GM19324 (cell line): ENCODE measurements around the gene OGA.

Experiments used
- ATAC-seq: cut with Tn5 transposase; IDR thresholded peaks from one replicate; pipeline ENCODE4 v1.9.1; 2021; ENCODE audit warnings: mild to moderate bottlenecking, moderate library complexity; ENCODE audit not compliant: unreplicated experiment, low FRiP score

Gene OGA

DNA sequence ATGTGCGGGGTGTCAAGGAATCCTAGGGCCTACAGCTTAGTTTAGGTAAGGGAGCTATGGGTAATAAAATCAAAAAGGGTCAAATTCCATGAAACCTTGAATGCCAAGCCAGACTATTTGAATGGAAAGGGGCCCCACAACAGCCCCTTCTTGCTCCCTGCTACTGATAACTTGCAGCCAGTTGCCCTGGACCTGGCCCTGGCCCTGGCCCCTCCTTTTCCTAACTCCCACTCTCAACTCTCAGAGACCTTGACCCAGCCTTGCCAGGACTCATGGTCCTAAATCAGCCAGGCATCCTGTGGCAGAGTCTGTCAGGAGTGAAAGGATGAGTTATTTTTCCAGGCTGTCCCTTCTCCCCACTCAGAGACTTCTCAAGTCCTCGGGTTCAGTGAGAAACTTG, 19.5 kb upstream of the OGA start:
- no peak for ATAC-seq

DNA sequence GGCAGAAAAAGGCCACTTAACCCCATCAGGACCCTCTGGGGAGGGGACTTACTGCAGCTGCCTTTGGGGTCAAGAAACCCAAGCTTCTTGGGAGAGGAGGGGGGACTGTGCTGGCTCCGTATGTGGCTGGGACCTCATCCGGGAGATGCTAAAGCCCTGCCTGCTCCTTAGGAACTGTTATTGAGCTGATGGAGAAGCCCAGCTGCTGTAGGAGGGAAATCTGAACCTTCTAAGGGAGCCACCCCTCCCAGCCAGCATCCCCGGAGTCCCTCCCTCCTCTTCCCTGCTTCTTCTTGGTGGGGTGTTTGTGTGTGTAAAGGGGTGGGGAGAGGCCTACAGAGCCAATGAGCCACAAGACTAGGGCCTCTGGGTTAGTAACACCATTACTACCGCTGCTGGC, 17.1 kb upstream of the OGA start:
- ATAC-seq, result no peak

DNA sequence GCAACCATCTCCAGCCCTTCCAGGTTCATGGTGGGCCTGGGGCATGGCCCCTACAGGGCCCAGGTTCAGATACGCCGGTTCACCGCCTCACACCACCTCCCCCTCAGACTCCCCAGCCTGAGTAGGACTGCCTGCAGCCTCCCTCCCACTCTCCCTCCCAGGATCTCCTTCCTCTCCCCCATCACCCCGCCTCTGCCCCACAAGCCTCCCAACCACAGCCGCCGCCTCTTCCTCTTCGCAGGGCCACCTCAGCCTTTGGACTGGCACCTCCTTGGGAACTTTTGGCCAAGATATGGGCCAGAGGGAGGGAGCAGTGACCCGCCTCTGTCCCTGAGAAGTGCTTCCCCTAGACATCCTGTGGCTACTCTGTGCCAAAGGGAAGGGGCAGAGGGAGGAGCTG, 16.1 kb upstream of the OGA start:
- no peak for ATAC-seq

DNA sequence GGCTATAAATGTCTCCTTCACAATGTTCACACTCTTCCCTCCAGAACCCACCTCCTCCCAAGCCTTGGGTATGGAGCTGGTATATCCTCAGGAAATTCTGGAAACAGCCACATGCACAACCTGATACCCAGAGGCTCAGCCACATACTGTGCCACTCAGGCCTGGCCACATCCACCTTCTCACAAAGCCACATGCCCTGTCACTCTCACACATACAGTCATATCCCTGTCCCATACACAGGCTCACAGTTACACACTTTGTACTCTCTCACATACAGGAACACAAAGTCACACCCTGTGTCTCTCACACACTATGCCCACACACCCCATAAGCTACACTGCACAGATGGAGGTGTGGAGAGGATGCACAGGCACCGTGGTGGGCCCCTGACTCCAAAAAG, 15.2 kb upstream of the OGA start:
- no peak for ATAC-seq

DNA sequence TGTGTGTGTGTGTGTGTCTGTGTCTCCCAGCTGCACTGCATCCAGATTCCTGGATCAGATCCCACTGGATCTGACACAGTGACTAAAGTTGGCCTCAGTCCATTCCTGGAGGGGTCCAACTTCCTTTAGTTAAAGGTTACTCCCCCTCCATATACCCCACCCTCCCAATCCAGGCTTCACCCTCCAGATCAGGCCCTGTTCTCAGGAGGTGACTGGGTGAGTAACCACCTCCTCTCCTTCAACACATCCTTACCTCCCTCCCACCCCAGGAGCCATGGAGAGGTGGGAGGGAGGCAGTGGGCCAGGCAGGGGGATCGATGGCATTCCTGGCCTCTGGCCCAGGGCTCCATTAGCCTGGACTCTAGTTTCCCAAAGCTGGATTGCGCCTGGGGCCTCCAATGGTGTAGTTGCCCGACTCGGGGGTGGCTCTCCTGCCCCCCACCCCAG, 14.1 kb upstream of the OGA start:
- no peak for ATAC-seq

DNA sequence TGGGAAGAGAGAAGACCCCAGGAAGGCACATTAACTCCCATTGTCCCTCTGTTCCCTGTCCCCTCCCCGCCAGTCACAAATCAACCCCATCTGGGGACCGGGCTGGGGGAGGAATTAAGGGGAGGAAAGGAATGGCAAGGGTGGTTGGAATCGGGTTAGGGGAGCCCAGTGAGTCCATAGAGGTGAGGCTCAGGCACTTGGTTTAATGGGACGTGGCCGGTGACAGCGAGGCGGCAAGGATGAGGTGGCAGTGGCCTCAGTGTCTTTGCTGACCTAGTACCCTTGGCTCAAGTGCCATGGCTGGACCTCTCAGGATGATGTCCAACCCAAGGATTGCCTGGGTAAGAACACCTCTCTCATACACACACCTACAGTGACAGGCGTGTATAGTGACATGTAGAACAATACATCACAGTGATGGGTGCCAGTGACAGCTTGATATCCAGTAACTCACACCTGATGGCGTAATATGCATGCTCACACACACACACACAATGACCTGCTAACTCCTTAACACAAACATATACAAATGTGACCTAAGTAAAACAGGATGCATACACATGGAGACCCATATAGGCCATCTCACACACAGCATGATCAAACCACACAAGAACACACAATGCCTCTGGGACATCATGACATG, 13.0 kb upstream of the OGA start:
- no peak for ATAC-seq

DNA sequence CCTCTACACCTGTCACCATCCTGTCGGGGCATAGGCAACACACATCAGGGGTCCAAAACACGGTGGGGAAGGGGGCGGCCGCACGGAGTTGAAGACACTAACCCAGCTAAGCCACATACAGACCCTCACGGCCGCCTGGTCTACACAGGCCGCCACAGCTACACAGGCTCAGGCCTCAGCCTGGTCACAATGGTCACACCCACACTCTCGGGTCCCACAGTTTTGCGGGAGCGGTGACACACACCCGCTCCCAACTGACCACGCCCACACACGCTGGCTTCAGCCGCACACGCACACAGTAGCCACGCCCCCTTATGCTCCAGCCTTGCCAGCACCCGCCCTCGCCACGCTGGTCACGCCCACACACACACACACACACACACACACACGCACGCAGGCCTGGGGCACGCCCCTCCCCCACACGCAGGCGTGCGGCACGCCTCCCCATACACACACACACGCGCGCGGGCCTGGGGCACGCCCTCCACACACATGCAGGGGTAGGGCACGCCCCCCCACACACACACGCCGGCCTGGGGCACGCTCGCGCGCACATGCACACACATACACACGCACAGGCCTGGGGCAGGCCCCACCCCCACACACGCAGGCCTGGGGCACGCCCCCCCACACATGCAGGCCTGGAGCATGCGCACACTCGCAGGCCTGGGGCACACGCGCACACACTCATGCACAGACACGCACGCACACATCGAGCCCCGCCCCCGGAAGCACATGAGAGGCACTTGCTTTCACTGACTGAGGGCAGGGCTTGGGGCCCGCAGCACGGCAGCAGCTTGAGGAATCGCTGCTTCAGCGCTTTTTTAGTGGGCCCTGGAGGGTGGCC, 12.3 kb upstream of the OGA start:
- ATAC-seq, result peak; percentile 77

DNA sequence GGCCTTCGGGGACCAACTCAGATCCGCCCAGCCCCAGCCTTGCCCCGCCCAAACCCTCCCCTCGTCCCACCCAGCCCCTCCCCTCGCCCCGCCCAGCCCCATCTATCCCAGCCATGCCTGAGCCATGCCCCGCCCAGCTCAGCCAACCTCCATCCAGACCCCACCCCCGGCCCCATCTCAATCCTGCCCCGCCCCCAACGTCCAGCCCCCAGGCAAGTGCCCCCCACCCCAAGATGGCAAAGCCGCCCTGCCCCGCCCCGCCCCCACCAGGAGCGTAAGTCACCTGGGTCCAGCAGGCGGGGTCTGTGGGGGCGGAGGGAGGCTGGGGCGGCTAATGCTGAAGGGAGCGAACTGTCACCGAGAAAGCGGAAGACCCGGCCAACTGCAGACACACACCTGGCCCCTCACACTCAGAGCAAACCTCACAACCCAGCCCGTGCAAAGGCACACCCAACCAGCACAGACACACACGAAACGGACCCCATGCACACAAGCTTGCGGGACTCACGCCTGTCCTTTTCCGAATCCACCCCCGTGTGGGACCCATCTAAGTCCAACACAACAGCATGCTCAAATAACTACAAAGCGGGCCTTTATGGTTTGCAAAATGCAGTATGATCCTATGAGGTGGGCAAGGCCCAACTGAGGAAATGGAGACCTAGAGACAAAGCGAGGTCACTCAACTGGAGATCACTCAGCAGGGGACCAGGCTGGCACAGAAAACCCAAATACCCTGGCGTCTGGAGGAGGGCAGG, 11.5 kb upstream of the OGA start:
- ATAC-seq, result peak; percentile 15

DNA sequence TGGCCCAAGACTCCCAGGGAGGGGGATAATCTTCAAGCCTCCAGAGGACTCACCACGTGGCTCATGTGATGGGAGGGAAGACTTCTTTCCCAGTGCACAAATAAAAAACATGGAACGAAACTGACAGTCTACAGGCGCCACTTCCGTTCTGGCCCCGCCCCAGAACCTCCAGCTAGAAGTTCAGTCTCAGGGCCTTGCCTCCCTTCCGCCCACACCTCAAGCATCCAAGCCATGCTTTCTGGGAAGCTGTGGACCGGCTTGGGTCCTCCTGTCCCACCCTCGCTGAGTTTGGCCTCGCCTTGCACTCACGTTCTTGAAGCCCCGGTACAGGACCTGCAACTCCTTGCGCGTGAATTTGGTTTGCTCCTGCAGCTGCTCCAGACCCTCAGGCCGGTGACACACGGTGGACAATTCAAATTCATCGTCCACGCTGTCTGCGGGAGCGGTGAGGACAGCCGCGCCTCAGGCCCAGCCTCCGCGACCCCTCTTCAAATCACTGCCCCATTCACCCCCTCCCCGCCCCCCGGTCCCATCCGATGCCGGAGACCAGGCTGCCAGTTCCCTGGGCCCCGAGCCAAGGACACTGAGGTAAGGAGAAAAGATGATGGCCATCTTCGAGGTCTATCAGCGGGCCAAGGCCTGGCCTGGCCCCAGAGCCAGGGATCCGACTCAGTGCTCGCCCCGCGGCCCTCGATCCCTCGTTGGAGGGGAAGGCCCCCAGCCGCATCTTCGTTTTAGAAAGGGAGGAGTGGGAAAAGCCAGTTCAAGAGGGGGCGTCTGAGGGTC, 10.7 kb upstream of the OGA start:
- no peak for ATAC-seq

DNA sequence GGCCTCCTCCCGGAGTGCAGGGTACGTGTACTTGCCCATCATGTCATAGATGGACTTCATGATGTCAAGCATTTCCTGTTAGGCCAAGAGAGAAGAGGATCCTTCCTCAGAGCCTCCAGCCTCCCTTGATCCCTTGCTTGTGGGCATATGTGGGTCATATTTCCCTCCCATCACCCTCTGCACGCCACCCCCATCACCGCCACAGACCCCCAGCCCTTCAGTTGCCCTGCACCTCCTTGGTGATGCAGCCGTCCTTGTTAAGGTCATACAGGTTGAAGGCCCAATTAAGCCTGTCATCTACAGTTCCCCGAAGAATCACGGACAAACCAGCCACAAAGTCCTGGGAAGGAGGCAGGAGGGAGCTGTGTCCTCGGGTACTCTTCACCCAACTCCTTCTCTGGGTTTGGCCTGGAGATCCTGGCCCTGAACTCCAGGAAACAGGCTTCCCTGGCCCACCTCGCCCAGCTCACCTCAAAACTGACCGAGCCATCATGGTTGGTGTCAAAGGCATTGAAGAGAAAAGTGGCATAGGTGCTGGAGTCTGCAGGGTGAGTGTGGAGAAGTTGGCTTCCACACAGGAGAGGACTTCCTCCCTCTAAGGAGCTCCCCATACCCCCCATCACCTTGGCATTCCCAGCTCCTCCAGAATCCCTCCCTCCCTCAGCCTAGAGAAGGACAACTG, 9.8 kb upstream of the OGA start:
- ATAC-seq, result no peak

DNA sequence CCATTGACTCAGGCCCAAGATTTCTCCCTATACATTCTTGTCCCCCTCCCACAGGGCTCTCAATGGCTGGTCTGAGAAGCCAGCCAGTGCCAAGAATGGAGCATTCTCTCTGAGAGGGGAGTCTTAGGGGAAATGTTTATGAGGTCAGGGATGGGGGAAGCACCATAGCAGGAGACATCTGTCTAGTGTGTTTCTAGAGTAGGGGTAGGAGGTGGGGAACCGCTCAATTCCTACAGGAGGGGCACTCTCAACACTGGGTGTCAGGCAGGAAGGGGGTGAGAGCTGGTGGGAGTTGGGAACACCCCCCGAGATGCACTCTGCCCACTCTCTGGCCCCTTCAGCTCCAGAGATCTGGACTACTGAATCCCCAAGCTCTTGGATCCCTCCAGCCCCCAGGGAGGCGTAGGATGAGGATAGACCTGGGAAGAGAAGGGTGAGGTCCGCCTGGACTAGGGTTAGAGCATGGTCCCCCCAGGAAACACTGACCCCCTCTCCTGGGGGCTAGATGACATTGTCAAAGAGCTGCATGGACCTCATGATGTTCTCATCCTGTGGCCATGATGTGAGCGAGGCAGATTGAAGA, 8.7 kb upstream of the OGA start:
- no peak for ATAC-seq

DNA sequence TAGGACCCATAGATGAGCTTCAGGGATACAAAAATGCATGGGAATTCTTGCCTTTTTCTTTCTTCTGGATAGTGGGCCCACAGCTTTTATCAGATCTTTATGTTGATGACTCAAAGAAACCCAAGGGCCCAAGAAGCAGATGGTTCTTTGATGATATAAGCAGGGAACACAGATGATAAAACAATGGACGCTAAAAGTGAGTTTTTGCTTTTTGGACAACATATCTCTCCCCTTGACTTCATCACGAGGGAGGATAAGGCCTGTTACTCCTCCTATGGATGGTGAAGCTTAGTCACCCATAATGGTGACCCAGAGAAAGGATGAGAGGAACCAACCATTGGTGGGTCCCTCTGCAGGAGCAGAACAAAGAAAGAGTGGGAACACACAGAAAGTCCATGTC, 6.5 kb upstream of the OGA start:
- no peak for ATAC-seq

DNA sequence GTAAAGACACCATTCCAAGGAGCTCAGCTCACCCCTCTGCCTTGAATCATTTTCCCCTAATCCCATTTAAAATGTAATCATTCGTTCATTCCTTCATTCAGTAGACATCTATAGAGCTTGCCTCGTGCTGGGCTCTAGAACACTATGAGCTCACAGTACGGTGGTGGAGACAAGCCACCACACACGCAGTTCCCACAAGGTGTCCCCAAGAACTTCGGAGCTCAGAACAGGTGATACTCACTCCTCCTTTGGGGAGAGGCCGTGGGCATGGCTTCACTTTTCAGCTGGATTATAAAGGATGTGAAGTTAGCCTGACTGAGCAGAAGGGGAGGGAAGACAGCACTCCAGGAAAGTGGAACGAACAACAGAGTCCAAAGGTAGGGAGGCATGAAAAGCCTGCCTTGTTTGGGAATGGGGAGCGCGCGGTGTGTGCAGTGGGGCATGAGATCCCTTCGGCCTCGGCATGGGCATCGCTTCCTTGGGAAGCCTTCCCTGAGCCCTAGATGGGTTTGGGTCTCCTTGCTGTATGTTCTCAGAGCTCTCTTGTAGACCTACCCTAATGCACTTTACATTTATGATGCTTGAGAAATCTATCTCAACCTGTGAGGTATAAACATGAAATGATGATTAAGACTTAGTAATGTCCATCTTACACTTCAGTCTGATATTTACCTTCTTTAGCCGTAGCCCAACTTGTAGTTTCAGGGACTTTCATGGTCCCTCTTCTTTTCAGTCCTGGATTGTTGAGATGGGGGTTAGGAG, 809 bp upstream of the OGA start:
- ATAC-seq, result no peak

DNA sequence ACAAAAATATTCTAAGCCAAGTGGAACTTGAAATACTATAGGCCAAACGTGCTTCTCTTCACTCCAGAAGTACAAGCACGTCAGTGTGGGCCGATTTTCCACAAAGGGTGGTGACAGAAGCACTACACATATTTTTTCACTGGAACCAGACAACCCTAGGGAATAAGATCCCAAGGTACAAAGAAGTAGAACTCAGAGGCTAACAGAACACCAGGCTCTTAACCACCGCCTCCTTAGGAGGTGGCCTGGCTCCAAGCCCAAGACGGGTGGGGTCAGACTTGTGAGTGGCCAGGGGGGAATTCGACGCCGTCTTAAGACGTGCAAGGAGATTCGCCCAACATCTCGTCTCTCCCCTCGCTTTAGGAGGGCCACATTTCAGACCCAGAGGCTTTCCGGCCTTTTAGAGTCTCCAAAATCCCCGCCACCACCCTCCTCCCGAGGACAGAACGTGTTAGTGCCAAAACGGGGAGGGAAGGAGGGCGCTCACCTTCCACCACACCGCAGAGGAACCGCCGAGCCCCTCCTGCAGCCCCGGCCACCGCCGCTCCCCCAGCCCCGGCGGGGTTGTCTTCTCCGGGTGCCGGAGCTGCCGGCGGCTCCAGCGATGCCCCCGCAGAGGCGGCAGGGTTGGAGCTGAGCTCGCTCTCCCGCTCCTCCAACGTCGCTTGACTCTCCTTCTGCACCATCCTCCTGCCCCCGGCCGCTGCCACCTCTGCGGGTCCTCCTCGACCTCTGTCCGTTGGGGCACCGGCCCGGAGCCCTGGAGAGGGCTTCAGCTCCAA, 716 bp downstream of the OGA start:
- ATAC-seq, result peak; percentile 5

DNA sequence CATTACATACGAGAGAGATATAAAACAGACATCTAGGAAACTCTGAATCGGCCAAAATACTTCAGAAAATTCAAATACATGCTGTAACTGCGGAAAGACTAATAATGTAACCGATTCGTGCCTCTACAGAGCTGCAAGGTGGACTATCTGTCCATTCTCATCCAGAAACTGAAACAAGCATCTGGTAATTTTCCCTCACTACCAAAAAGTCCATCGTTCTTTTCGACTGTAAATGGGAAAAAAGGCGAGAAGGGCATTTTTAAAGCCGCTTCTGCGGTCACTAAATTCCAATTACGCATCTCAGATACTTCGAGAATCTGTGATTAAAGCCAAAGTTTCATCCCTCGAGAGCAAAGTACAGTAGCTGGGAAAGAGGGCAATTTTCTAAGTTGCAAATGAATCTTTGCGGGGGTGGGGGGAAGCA, 1.3 kb downstream of the OGA start:
- no peak for ATAC-seq

DNA sequence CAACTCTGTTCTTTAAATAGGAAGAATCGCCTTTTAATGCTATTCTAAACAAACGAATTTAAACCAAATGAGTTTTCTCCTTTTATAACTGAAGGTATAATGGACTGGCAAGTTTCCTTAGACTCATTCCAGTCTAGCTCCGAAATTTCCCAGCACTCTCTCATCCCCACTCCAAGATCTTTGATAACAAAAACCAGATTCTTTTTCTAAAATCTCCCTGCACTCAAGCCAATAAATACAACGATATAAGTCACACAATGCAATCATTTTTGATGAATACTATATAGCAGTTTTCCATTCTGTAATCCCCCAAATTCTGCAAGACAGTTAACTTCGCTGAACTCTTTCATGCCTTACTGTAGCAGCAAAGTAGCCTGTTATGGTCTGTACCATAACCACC, 1.9 kb downstream of the OGA start:
- no peak for ATAC-seq

DNA sequence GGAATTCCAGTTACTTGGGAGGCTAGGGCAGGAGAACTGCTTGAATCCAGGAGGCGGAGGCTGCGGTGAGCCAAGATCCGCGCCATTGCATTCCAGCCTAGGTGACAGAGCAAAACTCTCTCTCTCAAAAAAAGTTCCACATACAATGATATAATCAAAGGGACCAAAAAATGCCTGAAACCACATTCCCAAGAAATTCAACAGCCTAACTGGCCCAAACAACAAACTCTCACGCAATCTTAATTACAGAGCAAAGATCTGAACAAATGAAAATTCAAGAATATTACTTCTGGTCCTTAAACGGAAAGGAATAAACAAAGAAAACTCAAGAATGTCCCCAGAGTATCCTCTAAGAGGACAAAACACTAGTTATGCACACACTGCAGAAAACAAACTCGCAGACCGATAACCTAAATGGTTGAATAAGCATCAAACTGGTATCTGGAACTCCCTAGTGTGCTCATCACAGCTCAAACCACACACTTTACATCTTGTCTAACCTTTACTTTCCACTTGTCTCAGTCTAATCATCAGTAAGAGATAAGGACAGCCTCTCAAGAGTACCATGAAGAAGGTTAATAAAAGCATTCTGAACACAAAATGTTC, 3.7 kb downstream of the OGA start:
- no peak for ATAC-seq

DNA sequence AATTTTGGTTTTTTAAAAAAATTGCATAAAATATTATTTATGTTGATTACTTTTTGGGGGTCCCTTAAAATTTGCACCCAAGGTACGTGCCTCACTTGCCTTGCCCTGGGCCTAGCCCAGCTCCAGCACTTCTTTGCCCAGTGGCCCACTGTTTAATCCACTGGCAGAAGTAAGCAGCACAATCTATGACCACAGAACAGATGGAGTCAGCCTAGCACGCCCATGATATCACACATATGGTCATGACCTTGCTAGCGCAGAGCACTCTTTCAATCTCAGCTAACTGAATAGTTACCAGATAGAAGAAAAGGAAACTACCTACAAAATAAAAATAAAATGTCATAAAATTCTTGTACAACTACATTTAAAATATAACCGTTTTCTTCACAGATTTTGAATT, 5.6 kb downstream of the OGA start:
- ATAC-seq, result no peak
